ENCODE measurements around the gene MICALL1.

Gene MICALL1

GRCh38 chr22:37906364-37907008 is 389 bp downstream of the MICALL1 start:
- DNase-seq: no peak

- no peak for DNase-seq
Observed at GRCh38 chr22:37907036-37907954, 1.2 kb downstream of the MICALL1 start.

GRCh38 chr22:37909766-37910165 is 3.7 kb downstream of the MICALL1 start:
- no peak for DNase-seq

- DNase-seq: no peak
Observed at GRCh38 chr22:37910890-37911672, 5.0 kb downstream of the MICALL1 start.

GRCh38 chr22:37911697-37912096 is 5.6 kb downstream of the MICALL1 start:
- DNase-seq: no peak

GRCh38 chr22:37912171-37912570 is 6.1 kb downstream of the MICALL1 start:
- DNase-seq: no peak

- DNase-seq: no peak
Observed at GRCh38 chr22:37913233-37913721, 7.2 kb downstream of the MICALL1 start.

GRCh38 chr22:37916311-37916710 is 10.2 kb downstream of the MICALL1 start:
- no peak for DNase-seq

GRCh38 chr22:37917874-37918548 is 11.9 kb downstream of the MICALL1 start:
- DNase-seq: no peak

GRCh38 chr22:37918580-37919270 is 12.6 kb downstream of the MICALL1 start:
- DNase-seq: no peak

GRCh38 chr22:37920126-37920525 is 14.0 kb downstream of the MICALL1 start:
- DNase-seq: no peak

GRCh38 chr22:37922191-37922590 is 16.1 kb downstream of the MICALL1 start:
- DNase-seq: no peak

- no peak for DNase-seq
Observed at GRCh38 chr22:37923927-37924326, 17.8 kb downstream of the MICALL1 start.

GRCh38 chr22:37924386-37925065 is 18.4 kb downstream of the MICALL1 start:
- no peak for DNase-seq

- DNase-seq: no peak
Observed at GRCh38 chr22:37925330-37925729, 19.2 kb downstream of the MICALL1 start.

- DNase-seq: no peak
Observed at GRCh38 chr22:37925767-37926166, 19.7 kb downstream of the MICALL1 start.

- DNase-seq: no peak
Observed at GRCh38 chr22:37926358-37926757, 20.3 kb downstream of the MICALL1 start.

- no peak for DNase-seq
Observed at GRCh38 chr22:37926771-37927636, 20.9 kb downstream of the MICALL1 start.

GRCh38 chr22:37927637-37927936 is 21.5 kb downstream of the MICALL1 start:
- DNase-seq: no peak

- no peak for DNase-seq
Observed at GRCh38 chr22:37929390-37929789, 23.3 kb downstream of the MICALL1 start.
